ENCODE results near the gene SLC25A45. TPM values are rescaled to one million over a fixed set of nuclear protein-coding genes. Genes with fewer than 3 reads are reported as not detected.
A peak's percentile ranks its signal among the peaks of the same experiment; 100 is the strongest.

The SLC25A45 gene
- total RNA-seq, 2 experiments from 2014 or later: 19.4 to 19.8 TPM

DNA sequence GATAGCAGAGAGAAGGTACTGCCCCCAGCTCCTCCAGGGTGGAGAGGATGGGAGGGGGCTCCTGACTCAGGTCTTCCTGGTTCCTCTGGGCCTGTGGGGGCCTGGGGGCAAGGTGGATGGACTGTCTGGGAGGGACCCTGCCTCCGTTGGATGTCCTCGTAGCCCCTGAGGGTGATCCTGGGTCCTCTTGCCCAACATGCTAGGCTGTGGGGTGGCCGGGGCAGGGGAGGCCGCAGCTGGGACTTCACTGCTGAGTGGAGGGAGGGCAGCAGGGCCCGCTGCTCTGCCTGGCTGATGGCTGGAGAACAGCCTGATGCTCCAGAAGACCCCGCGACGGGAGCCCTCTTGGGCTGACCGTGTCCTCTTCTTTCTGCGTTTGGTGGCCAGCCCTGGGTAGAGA, 17.4 kb upstream of the SLC25A45 start:
- no peak for DNase-seq
- ChIA-PET CTCF (no interaction called here), POLR2A (interaction anchor here (1.1 to 1.6 kb wide), 4 partner anchors 13 to 100 kb away, joined by 3 to 5 read pairs (median 3); no protein-coding TSS in a partner anchor)
- Mint-ChIP-seq H3K27me3 (no peaks in the 10 kb centered on the region), H3K36me3 (ENCODE audit: low read depth) (peaks cover 54% of the 10 kb centered on the region), H3K27ac (no peak overlapping the region), H3K4me3 (no peak overlapping the region), H3K4me1 (peaks cover 5% of the 10 kb centered on the region), H3K9me3 (no peaks in the 10 kb centered on the region)

DNA sequence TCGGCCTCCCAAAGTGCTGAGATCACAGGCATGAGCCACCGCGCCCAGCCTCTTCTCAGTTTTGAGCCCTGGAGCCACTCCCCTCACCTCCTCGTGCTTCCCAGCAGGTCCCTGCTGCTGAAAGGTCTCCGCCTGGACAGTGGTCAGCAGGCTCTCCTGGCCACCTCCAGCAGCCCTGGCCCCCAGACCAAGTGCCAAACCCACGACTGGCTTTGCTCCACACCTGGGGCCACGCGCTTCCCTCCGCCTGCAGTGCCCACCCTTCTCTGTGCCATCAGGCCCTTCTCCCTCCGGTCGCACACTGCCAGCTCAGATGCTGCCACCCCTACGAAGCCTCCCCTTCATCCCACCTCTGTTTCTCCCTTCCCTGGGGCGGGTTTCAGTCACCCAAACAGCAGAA, 16.8 kb upstream of the SLC25A45 start:
- no peak overlapping the region for H3K4me3 Mint-ChIP-seq
- CTCF ChIA-PET: no interaction called here
- no peaks in the 10 kb centered on the region for H3K27me3 Mint-ChIP-seq
- H3K36me3 Mint-ChIP-seq (ENCODE audit: low read depth): peaks cover 50% of the 10 kb centered on the region
- peaks cover 5% of the 10 kb centered on the region for H3K4me1 Mint-ChIP-seq
- POLR2A ChIA-PET: interaction anchor here (1.1 to 21.7 kb wide), 2 partner anchors 23 to 101 kb away, joined by 3 to 501 read pairs; partner anchors contain the start of gene NEAT1
- no peaks in the 10 kb centered on the region for H3K9me3 Mint-ChIP-seq
- H3K27ac Mint-ChIP-seq: no peak overlapping the region
- DNase-seq: no peak

DNA sequence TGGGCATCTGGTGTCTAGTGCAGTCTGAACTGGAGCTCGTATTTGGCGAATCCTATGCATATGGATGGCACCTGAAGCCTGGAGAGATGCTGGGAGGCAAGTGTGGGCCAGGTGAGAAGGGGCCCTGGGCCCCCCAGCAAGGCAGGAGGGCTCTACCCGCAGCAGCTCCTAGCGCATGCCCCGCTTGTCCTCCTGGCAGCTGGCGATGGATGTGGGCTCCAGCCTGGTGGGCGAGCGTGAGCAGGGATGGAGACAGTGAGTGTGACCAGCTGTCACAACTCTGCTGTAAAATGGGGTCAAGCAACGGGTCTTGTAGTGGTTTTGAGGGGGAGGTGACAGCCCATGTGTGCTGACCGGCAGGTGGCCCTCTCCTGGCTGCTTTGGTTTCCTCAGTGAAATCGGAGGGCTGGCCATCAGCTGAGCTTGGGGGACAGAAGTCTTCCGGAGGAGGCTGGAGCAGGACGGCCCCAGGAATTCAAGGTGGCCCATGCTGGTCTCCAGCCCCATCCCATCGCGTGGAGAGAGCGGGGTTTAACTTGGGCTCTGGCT, 16.0 kb upstream of the SLC25A45 start:
- no peak overlapping the region for H3K4me3 Mint-ChIP-seq

DNA sequence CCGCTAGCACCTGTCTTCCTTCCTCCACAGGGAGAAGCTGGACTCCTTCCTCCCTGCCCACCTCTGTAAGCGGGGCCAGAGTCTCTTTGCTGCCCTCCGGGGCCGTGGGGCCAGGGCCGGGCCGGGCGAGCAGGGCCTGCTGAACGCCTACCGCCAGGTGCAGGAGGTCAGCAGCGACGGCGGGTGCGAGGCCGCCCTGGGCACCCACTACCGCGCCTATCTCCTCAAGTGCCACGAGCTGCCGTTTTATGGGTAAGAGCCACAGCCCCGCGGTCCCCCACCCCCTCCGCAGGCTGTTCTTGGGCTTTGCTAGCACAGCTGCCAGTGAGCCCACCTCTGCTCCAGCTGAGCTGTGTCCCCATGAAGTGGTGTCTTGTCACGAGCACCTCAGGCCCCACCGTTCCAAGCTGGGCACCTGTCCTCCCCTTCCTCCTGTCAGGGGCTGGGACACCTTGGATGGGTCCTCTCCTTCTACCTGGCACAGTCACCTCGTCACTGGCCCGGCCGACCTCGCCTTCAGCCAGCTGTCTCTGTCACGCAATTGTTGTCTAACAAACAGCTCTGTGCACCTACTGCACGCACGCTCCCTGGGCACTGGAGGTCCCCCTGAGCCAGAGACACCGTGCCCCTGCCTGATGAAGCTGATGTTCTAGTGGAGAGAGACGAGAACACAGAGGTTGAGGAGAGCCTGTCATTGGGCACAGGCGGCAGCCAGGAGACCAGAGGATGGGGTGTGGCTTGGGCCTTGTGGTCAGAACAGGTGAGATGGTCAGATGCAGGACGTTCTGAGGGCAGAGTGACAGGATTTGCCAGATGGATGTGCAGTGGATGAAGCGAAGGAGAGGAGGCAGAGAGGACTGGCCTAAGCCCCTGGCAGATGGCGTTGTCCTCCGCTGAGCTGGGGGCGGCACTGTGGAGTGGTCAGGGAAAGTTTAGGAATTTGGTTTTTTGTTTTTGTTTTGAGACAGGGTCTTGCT, 14.6 kb upstream of the SLC25A45 start:
- ChIA-PET POLR2A (interaction anchor here (0.9 to 21.7 kb wide), 4 partner anchors 9 to 105 kb away, joined by 3 to 501 read pairs (median 3); partner anchors contain the start of gene NEAT1), CTCF (interaction anchor here (0.9 to 1.1 kb wide), 2 partner anchors 9 to 68 kb away, joined by 3 to 4 read pairs; no protein-coding TSS in a partner anchor)
- Mint-ChIP-seq H3K36me3 (ENCODE audit: low read depth) (peaks cover 50% of the 10 kb centered on the region), H3K4me3 (no peak overlapping the region), H3K9me3 (no peaks in the 10 kb centered on the region), H3K27me3 (no peaks in the 10 kb centered on the region), H3K4me1 (peaks cover 6% of the 10 kb centered on the region), H3K27ac (peak overlapping the region; percentile 51)
- no peak for DNase-seq

More for the DNA sequence above, 16.0 kb upstream of the SLC25A45 start:
- Mint-ChIP-seq H3K27ac (no peak overlapping the region), H3K36me3 (ENCODE audit: low read depth) (peaks cover 46% of the 10 kb centered on the region), H3K27me3 (no peaks in the 10 kb centered on the region), H3K4me1 (peaks cover 3% of the 10 kb centered on the region), H3K9me3 (no peaks in the 10 kb centered on the region)
- ChIA-PET POLR2A (interaction anchor here (0.9 to 21.7 kb wide), 2 partner anchors 11 to 24 kb away, joined by 3 to 501 read pairs; partner anchors contain the start of gene NEAT1), CTCF (interaction anchor here (0.7 to 0.9 kb wide), 2 partner anchors 11 to 142 kb away, joined by 4 read pairs; no protein-coding TSS in a partner anchor)
- DNase-seq: no peak

DNA sequence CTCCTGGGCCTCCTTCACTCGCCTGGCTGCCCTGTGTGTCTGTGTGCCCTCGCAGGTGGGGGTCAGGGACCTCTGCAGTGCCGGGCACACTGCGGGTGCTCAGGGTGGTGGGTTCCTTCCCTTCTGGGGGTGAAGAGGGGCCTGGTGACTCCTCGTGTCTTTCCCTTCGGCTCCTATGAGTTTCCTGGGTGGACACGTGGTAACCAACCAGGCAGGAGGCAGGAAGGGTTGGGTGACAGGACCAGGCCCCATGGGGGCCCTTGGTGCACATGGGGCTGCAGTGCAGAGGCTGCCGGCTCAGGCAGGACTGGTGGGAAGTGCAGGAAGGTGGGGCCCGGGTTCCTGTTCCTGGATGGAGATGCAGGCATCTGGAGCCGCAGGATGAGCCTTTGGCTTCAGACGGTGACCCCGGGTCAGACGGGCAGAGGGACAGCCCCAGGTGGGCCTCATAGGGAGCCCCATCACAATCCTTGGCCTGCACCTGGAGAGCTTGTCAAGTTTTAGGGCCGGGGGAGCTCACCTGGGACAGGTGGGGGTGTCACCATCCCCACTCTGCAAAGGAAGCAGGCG, 13.6 kb upstream of the SLC25A45 start:
- H3K36me3 Mint-ChIP-seq (ENCODE audit: low read depth): peaks cover 49% of the 10 kb centered on the region
- H3K27ac Mint-ChIP-seq: no peak overlapping the region
- H3K9me3 Mint-ChIP-seq: no peaks in the 10 kb centered on the region
- no peak overlapping the region for H3K4me3 Mint-ChIP-seq
- DNase-seq: no peak
- ChIA-PET POLR2A (interaction anchor here (1.0 to 21.7 kb wide), 2 partner anchors 27 to 106 kb away, joined by 3 to 501 read pairs; partner anchors contain the start of gene NEAT1), CTCF (no interaction called here)
- H3K4me1 Mint-ChIP-seq: peaks cover 10% of the 10 kb centered on the region
- no peaks in the 10 kb centered on the region for H3K27me3 Mint-ChIP-seq

DNA sequence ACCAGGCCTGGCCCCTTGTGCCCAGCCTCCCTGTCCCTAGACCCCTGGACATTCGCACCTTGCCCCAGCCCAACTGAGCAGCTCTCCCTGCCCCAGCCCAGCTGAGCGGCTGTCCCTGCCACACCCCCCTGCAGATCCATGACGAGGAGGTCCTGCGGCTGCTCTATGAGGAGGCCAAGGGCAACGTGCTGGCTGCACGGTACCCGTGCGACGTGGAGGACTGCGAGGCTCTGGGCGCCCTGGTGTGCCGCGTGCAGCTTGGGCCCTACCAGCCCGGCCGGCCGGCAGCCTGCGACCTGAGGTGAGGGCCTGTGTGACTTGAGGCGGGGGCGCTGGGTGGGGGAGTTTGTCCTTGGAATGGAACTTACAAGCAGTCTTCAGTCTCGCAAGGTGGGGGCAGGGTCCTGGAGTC, 11.7 kb upstream of the SLC25A45 start:
- H3K27ac Mint-ChIP-seq: no peak overlapping the region
- peaks cover 42% of the 10 kb centered on the region for H3K36me3 Mint-ChIP-seq (ENCODE audit: low read depth)
- no peak for DNase-seq
- no peaks in the 10 kb centered on the region for H3K9me3 Mint-ChIP-seq
- no peaks in the 10 kb centered on the region for H3K27me3 Mint-ChIP-seq
- no peak overlapping the region for H3K4me3 Mint-ChIP-seq
- peaks cover 28% of the 10 kb centered on the region for H3K4me1 Mint-ChIP-seq
- POLR2A ChIA-PET: interaction anchor here (16.8 to 21.7 kb wide), 2 partner anchors 28 to 108 kb away, joined by 443 to 501 read pairs; partner anchors contain the start of genes MALAT1 and NEAT1
- CTCF ChIA-PET: no interaction called here

DNA sequence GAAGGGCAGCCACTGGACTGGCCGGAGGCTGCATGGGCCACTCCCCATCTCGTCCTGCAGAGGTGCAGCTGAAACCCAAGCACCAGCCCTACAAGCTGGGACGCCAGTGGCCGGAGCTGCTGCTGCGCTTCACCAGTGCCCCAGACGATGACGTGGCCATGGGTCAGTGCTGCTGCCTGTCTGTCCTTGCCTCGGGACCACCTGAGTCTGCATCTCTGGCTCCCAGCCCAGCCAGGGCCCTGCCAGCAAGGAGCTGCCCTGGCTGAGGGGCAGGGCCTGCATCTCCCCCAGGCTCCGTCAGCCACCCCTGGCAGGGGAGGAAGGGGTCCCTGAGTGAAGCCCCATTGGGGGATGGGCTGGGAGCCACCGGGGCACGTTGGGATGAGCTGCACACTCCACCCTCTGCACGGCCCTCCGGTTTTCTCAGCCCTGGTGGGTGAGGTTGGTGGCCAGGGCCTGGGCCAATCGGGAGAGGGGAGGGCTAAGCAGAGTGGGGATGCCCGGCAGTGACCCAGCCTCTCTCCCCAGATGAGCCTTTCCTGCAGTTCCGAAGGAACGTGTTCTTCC, 11.2 kb upstream of the SLC25A45 start:
- Mint-ChIP-seq H3K9me3 (no peaks in the 10 kb centered on the region), H3K36me3 (ENCODE audit: low read depth) (peaks cover 46% of the 10 kb centered on the region), H3K27ac (no peak overlapping the region), H3K27me3 (no peaks in the 10 kb centered on the region), H3K4me3 (no peak overlapping the region), H3K4me1 (peaks cover 34% of the 10 kb centered on the region)
- DNase-seq: no peak
- POLR2A ChIA-PET: interaction anchor here (16.8 to 21.7 kb wide), 2 partner anchors 29 to 109 kb away, joined by 443 to 501 read pairs; partner anchors contain the start of genes MALAT1 and NEAT1
- CTCF ChIA-PET: no interaction called here

DNA sequence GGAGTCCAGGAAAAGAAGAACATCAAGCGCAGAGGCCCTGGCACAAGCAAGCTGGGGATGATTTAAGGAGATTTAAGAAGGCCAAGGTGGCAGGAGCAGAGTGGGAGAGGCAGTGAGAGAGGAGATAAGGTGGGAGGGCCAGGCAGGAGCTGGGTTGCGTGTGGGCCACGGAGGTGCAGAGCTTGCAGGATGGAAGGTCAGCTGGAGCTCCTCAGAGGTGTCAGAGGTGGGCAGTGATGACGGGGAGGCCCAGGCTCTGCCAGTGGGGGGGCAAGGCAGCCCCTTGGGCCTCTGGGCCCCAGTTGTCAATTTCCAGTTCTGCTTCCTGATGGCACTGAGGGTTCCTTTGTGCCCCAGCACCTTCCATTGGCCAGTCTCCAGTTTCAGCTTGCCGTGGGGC, 10.5 kb upstream of the SLC25A45 start:
- CTCF ChIA-PET: no interaction called here

DNA sequence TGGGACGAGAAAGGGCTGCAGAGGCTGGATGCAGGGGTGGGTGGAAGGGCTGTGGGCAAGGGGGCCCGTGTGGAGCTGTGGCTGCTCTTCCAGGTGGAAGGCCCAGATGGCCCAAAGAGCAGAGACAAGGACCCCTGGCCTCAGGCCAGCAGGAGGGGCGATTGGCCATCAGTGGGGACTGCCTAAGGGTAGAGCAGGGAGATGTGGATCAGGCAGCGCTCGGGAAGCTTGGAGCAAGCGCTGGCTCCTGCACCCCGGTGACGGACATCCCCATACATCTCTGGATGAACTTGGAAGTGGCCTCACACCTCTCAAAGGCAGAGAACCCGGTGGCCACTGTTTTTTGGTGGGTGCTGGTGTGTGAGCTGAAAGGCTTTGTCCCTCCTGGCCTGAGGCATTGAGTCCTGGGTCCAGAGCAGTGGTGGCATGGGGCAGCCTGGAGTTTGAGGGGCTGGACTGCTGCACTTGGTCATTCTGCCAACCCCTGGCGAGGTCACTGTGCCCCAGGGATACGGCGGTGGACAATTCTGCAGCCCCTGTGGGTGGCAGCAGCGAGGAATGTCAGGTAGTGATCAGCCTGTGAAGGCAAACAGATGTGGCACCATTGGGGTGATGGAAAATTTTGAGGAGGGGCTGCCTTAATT, 9.9 kb upstream of the SLC25A45 start:
- Mint-ChIP-seq H3K4me3 (no peak overlapping the region), H3K27ac (peak overlapping the region; percentile 40), H3K27me3 (no peaks in the 10 kb centered on the region), H3K36me3 (ENCODE audit: low read depth) (peaks cover 44% of the 10 kb centered on the region), H3K4me1 (peaks cover 45% of the 10 kb centered on the region), H3K9me3 (no peaks in the 10 kb centered on the region)
- POLR2A ChIA-PET: interaction anchor here (0.6 to 21.7 kb wide), 3 partner anchors 30 to 127 kb away, joined by 3 to 501 read pairs (median 443); partner anchors contain the start of genes MALAT1 and NEAT1
- no peak for DNase-seq
- CTCF ChIA-PET: no interaction called here

More for the DNA sequence above, 10.5 kb upstream of the SLC25A45 start:
- H3K27me3 Mint-ChIP-seq: no peaks in the 10 kb centered on the region
- peaks cover 46% of the 10 kb centered on the region for H3K36me3 Mint-ChIP-seq (ENCODE audit: low read depth)
- H3K27ac Mint-ChIP-seq: no peak overlapping the region
- POLR2A ChIA-PET: interaction anchor here (0.6 to 21.7 kb wide), 3 partner anchors 30 to 128 kb away, joined by 3 to 501 read pairs (median 443); partner anchors contain the start of genes MALAT1 and NEAT1
- no peak for DNase-seq
- H3K4me3 Mint-ChIP-seq: no peak overlapping the region
- H3K9me3 Mint-ChIP-seq: no peaks in the 10 kb centered on the region
- peaks cover 41% of the 10 kb centered on the region for H3K4me1 Mint-ChIP-seq

DNA sequence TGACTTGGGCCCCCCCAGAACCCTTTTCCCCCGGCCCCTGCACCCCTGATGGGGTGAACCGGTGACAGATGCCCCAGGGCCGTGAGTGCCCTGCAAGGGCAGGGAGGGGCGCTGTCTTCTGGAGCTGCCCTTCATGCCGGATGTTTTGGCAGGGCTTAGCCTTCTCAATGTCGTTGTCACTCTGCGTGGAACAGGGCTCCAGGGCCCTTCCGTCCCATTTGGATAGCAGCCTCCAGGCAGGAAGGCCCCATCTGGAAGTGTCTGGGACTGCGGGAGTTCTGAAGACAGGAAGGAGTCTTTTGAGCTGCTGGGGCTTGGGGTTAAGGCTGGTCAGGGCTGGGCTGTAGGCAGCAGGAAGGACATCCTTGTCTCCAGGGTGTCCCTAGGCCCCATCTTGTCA, 8.6 kb upstream of the SLC25A45 start:
- Mint-ChIP-seq H3K36me3 (ENCODE audit: low read depth) (peaks cover 41% of the 10 kb centered on the region), H3K4me1 (peaks cover 53% of the 10 kb centered on the region), H3K9me3 (no peaks in the 10 kb centered on the region), H3K27ac (peak overlapping the region; percentile 56), H3K4me3 (no peak overlapping the region), H3K27me3 (no peaks in the 10 kb centered on the region)
- ChIA-PET CTCF (interaction anchor here (0.6 to 1.3 kb wide), 2 partner anchors 56 to 128 kb away, joined by 3 to 4 read pairs; no protein-coding TSS in a partner anchor), POLR2A (interaction anchor here (0.9 to 21.7 kb wide), 3 partner anchors 10 to 112 kb away, joined by 4 to 501 read pairs (median 443); partner anchors contain the start of genes MALAT1 and NEAT1)
- no peak for DNase-seq

DNA sequence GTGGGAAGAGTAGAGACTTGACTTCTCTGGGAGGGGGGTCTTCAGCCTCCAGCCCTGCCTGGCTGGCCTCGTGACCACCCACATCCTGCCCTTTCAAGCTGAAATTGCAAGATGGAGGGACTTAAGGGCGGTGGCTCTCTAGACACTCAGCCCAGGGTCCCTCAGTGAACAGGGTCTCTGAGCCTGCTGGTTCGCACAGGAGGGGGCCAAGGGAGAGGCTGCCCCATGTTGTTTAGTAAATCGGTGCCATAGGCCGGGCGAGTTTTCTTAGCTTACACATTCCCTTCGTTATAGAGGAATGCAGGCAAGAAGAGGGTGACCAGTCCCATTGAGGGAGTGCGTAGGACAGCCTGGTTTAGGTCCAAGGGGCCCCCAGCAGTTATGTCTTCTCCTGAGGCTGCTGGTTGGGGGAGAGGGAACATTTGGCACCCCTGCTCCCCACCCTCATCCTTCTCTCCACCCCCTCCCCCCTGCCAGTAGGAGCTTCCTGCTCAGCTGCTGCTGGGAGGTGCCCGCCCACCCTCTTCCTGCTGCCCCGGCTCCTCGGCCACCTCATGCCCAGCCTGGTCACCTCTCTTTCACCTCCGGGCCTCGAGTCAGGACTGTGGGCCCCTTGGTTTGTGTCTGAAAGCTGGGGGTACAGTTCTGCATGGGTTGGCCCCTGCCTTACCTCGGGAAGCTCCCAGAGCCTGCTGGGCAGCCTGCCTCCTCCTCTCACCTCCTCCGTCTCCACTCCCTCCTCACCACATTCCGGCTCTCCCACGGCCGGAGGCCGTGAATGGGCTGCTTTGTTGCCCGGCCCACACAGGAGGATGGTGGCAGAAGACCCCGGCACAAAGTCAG, 7.9 kb upstream of the SLC25A45 start:
- Mint-ChIP-seq H3K27ac (peak overlapping the region; percentile 61), H3K27me3 (no peaks in the 10 kb centered on the region), H3K4me1 (peaks cover 59% of the 10 kb centered on the region), H3K4me3 (no peak overlapping the region), H3K36me3 (ENCODE audit: low read depth) (peaks cover 38% of the 10 kb centered on the region), H3K9me3 (no peaks in the 10 kb centered on the region)
- DNase-seq: no peak
- CTCF ChIA-PET: interaction anchor here (1.3 kb wide), 1 partner anchor 55 kb away, joined by 3 read pairs; no protein-coding TSS in a partner anchor
- POLR2A ChIA-PET: interaction anchor here (0.9 to 21.7 kb wide), 3 partner anchors 10 to 112 kb away, joined by 4 to 501 read pairs (median 443); partner anchors contain the start of genes MALAT1 and NEAT1

All from activated CD4-positive, alpha-beta memory T cell treated with anti-CD3 and anti-CD28 coated beads, Interleukin-2, amount 10 ng/mL, durations not matched to agents 7 days and 5 days (primary cell).